ENCODE measurements around the gene MAPKAP1. TPM values are rescaled to one million over a fixed set of nuclear protein-coding genes. Genes with fewer than 3 reads are reported as not detected.

The MAPKAP1 gene
- total RNA-seq, 1 donor from 2014 or later, result 84.9 TPM

GRCh38 chr9:125470767-125471580 is 236.0 kb downstream of the MAPKAP1 start:
- CTCF ChIA-PET, result no interaction called here
- H3K4me1 Mint-ChIP-seq, result no peaks in the 10 kb centered on the region
- TF ChIP-seq CTCF (IDR thresholded peaks at IDR 0.05), result no peak
- H3K9me3 Mint-ChIP-seq, result no peaks in the 10 kb centered on the region
- DNase-seq (no peak), ATAC-seq (ENCODE audit: low read depth) (no peak)
- POLR2A ChIA-PET, result no interaction called here
- intact Hi-C loops (cut with micrococcal nuclease), result no loop called here
- no peak overlapping the region for H3K4me3 Mint-ChIP-seq
- H3K36me3 Mint-ChIP-seq (ENCODE audit: low read depth), result peaks cover 60% of the 10 kb centered on the region
- no peak overlapping the region for H3K27ac Mint-ChIP-seq
- no peaks in the 10 kb centered on the region for H3K27me3 Mint-ChIP-seq

GRCh38 chr9:125470189-125470588 is 236.8 kb downstream of the MAPKAP1 start:
- Mint-ChIP-seq H3K27me3 (no peaks in the 10 kb centered on the region), H3K4me3 (no peak overlapping the region), H3K9me3 (no peaks in the 10 kb centered on the region), H3K4me1 (no peaks in the 10 kb centered on the region), H3K27ac (no peak overlapping the region), H3K36me3 (ENCODE audit: low read depth) (peaks cover 53% of the 10 kb centered on the region)
- POLR2A ChIA-PET, result no interaction called here
- ATAC-seq (ENCODE audit: low read depth) (no peak), DNase-seq (no peak)
- intact Hi-C loops (cut with micrococcal nuclease), result no loop called here
- TF ChIP-seq CTCF (IDR thresholded peaks at IDR 0.05), result no peak
- CTCF ChIA-PET, result no interaction called here

- Mint-ChIP-seq H3K4me1 (no peaks in the 10 kb centered on the region), H3K9me3 (no peaks in the 10 kb centered on the region), H3K36me3 (ENCODE audit: low read depth) (peaks cover 46% of the 10 kb centered on the region), H3K27ac (no peak overlapping the region), H3K27me3 (no peaks in the 10 kb centered on the region), H3K4me3 (no peak overlapping the region)
- intact Hi-C loops (cut with micrococcal nuclease), result no loop called here
- ATAC-seq (ENCODE audit: low read depth) (no peak), DNase-seq (no peak)
- POLR2A ChIA-PET, result no interaction called here
- CTCF ChIA-PET, result no interaction called here
- TF ChIP-seq CTCF (IDR thresholded peaks at IDR 0.05), result no peak
Observed at GRCh38 chr9:125468646-125469045, 238.4 kb downstream of the MAPKAP1 start.

GRCh38 chr9:125467116-125467740 is 239.8 kb downstream of the MAPKAP1 start:
- H3K27ac Mint-ChIP-seq, result no peak overlapping the region
- ATAC-seq (ENCODE audit: low read depth) (no peak), DNase-seq (no peak)
- CTCF ChIA-PET, result no interaction called here
- no peaks in the 10 kb centered on the region for H3K9me3 Mint-ChIP-seq
- TF ChIP-seq CTCF (IDR thresholded peaks at IDR 0.05), result no peak
- no peaks in the 10 kb centered on the region for H3K27me3 Mint-ChIP-seq
- peaks cover 53% of the 10 kb centered on the region for H3K36me3 Mint-ChIP-seq (ENCODE audit: low read depth)
- POLR2A ChIA-PET, result no interaction called here
- H3K4me1 Mint-ChIP-seq, result no peaks in the 10 kb centered on the region
- intact Hi-C loops (cut with micrococcal nuclease), result no loop called here
- H3K4me3 Mint-ChIP-seq, result no peak overlapping the region

- POLR2A ChIA-PET, result no interaction called here
Observed at GRCh38 chr9:125466411-125466810, 240.6 kb downstream of the MAPKAP1 start.

More at GRCh38 chr9:125466411-125466810, 240.6 kb downstream of the MAPKAP1 start:
- ATAC-seq (ENCODE audit: low read depth) (no peak), DNase-seq (no peak)
- intact Hi-C loops (cut with micrococcal nuclease), result no loop called here
- Mint-ChIP-seq H3K4me3 (no peak overlapping the region), H3K27ac (no peak overlapping the region), H3K9me3 (no peaks in the 10 kb centered on the region), H3K36me3 (ENCODE audit: low read depth) (peaks cover 55% of the 10 kb centered on the region), H3K27me3 (no peaks in the 10 kb centered on the region), H3K4me1 (no peaks in the 10 kb centered on the region)
- CTCF ChIA-PET, result no interaction called here
- TF ChIP-seq CTCF (IDR thresholded peaks at IDR 0.05), result no peak
